ENCODE measurements around the gene GADD45GIP1. TPM values are rescaled to one million over a fixed set of nuclear protein-coding genes. Genes with fewer than 3 reads are reported as not detected.
"Not testable (repeated sequence)": the region's sequence is repeated elsewhere in the genome, so short reads cannot be mapped to it uniquely, and the experiment has no call there.

Gene GADD45GIP1
- polyA plus RNA-seq, 3 donors, result 36.2 to 54.7 (median 42.6) TPM

DNA sequence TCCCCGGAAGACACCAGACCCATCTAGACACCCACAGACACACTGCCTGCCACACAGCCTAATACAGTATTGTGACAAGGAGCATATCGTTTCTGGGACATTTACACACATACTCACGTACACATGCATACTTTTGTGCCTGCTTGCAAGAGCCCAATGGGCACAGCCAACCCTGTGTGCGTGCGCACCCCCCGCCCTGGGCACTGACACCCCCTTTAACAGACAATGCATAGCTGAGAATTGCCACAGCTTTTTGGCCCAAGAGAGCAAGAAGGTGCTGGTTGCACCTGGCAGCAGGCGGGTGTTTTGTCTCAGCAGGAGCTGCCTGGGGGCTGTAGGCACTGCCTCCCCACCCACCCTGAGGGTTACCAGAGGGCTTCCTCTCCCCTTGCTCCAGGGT is 36.5 kb upstream of the GADD45GIP1 start:
- no peak for DNase-seq

DNA sequence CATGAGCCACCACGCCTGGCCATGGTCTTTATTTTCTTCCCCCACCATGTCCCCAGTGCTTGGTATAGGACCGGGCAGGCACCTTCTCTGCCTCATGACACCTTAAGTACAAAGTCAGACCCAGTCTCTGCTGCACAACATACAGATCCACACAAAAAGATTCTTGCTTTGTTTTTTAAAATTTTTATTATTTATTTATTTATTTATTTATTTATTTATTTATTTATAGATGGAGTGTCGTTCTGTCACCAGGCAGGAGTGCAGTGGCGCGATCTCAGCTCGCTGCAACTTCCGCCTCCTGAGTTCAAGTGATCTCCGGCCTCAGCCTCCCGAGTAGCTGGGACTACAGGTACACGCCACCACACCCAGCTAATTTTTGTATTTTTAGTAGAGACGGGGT is 35.7 kb upstream of the GADD45GIP1 start:
- DNase-seq, result no peak

DNA sequence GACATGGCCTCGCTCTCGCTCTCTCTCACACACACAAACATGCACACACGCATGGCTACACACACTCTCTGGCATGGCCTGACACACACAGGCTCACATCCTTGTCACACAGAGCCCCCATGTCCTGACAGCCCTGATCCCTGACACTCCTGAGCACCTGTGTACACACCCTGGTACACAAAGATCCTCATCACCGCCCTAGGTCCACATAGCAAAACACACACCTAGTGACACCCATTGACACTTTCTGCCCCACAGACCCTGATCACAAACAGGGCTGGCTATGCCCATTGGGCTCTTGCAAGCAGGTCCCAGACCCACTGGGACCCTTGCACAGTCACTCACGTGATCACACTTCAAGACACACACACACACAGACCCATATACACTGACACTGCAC is 34.3 kb upstream of the GADD45GIP1 start:
- no peak for DNase-seq

DNA sequence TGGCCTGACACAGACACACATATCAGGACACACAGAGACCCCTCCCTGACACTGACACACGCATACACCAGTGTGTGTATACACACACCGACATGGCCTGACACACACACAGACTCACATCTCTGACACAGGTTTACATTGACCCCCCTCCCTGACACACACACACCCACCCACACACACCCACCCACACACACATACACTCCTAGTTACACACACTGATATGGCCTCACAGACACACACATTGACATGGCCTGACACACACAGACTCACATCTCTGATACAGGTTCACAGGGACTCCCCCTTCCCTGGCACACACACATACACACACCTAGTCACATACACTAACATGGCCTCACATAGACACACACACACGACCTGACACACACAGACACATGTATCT is 33.8 kb upstream of the GADD45GIP1 start:
- DNase-seq, result no peak

DNA sequence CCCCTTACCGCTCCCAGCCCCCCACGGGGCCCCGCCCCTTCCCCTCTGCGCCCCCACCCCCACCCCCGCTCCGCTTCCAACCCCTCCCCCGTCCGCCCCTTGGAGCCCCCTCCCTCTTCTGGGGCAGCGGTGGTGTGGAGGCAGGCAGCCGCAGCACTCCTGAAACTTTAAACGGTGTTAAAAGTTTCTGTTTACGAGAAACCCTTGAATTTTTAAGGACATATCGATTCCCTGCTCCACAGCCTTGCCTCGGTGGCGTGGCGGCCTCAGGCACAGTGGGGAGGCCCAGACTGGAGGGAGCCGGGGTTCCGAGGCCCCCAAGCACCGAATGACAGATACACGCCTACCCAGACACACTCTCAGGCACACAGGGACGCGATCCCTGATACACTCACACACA is 33.4 kb upstream of the GADD45GIP1 start:
- DNase-seq, result no peak

DNA sequence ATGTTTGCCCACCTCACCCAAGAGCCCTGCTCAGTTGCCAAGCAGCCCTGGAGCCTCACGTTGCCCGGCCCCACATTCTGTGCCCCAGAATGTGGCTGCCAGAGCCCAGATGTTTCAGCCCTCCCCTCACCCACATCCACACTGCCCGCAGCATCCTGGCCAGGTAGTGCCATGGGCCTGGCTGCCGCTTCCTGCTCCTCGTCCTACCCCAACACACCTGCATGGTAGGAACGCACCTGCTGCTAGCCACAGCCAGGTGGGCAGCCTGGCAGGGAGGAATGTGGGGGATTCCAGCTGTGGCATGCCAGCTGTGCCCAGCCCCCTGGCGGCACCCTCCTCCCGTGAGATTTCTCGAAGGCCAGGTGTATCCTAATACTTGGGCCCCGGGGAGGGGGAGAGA is 30.8 kb upstream of the GADD45GIP1 start:
- no peak for DNase-seq

DNA sequence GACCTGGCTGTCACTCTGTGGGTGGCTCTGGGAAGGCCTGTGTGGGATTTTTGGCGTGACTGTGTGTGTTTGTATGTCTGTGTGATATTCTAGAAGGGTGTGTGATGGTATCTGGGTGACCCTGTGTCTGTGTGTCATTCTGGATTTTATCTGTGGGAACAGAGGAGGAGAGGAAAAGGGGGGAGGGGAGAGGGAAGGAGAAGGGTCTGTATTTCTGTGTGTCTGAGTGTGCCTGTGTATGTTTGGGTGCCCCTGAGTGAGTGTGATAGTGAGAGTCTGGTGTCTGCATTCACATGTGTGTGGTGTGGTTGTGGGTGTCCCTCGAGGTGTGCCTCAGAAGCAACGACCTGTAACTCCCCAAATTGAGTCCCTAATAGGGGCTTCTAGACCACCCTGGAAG is 30.2 kb upstream of the GADD45GIP1 start:
- no peak for DNase-seq

DNA sequence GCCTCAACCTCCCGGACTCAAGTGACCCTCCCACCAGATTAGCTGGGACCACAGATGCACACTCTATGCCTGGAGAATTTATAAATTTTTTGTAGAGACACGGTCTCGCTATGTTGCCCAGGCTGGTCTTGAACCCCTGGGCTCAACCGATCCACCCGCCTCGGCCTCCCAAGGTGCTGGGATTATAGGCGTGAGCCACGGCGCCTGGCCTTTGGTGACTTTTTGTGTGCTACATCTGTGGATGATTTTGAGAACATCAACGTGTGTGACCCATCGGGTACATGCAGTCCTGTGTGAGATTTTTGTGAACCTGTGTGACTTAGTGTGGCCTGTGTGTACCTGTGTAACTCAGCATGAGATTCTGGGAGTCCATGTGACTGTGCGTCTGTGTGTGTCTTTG is 29.7 kb upstream of the GADD45GIP1 start:
- no peak for DNase-seq

DNA sequence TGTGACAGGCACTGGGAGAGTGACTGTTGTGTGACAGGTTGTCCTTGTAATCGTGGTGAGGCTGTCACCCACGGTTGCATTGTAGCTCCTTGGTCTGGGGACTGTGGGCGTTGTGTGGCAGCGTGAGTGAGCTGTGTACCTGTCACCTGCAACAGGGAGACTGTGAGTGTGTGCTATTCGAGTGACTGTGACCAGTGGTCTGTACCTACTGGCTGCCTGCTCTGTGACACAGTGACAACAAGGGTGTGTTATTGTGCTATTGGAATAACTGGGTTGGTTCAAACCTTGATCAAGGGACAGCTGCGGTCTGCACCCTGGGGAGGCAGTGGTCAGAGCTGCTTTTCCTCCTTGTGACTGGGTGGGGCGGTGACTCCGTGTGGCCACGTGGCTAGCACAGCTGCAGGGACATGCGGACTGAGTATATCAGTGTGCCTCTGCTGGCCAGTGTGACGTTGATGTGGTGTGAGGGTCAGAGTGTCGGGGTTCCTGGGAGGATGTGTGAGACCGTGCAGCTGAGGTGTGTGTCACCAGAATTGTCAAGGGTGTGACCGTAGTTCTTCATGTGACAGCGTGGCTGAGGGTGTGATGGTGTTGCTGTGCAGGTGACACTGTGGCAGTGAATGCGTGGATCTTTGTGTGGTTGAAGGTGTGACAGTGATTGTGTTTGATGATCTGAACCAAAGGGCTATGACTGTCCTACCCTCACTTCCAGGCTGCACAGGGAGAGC is 28.2 kb upstream of the GADD45GIP1 start:
- no peak for DNase-seq

DNA sequence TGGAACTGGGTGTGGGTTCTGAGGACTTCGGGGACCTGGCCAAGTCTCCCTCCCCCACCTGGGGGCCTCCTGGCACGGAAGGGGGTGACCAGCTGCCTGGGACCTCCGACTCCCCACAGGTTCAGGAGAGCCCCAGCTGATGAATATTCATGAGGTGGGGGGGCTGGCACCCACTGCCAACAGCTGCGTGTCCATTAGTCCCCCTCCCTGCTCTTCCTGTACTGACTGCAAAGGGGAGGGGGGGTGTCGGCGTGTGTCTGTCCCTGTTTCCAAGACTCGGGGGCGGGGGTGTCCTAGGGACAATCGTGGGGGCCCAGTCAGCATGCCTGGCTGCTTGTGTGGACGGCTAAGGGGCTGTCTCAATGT is 27.6 kb upstream of the GADD45GIP1 start:
- no peak for DNase-seq

DNA sequence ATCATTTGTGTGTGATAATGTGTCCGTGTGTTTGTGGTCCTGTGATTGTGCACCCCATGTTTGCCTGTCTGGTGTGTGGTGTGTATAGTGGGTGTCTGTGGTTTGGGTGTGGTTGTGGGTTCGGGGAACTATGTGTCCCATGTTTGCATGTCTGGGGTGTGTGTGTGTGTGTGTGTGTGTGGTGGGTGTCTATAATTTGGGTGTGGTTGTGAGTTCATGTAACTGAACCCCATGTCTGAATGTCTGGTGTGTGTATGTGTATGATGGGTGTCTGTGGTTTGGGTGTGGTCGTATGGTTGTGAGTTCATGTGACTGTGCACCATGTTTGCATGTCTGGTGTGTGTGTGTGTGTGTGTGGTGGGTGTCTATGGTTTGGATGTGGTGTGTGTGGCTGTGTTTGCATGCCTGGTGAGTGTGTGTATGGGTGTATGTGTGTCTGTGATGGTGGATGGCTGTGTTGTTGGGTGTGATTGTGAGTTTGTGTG is 27.2 kb upstream of the GADD45GIP1 start:
- DNase-seq, result no peak

DNA sequence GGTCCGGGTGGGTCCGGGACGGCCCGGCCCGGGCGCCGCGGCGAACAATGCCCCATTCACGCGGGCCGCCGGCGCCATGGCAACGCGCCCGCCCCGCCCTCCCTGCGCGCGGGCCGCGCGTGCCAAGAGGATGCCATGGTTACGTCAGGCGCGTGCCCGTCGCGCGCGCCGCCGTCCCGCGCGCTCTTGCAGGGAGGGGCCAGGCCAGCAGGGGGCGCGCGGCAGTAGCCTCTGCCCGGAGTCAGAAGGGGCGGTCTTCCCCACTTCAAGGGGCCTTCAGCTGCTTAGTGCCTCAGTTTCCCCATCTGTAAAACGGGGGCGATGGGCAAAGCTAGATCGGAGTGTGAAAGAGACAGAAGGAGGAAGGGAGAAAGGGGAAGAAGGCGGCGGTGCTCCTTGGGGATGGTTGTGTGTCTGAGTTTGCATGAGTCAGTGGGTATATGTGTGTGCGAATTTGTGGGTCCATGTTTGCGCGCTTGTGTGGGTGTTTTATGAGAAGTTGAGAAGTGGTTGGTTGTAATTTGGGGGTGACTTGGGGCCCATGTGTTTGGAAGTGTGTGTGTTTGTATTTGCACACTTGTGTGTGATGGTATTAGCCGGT is 26.6 kb upstream of the GADD45GIP1 start:
- DNase-seq, result peak; percentile 61

DNA sequence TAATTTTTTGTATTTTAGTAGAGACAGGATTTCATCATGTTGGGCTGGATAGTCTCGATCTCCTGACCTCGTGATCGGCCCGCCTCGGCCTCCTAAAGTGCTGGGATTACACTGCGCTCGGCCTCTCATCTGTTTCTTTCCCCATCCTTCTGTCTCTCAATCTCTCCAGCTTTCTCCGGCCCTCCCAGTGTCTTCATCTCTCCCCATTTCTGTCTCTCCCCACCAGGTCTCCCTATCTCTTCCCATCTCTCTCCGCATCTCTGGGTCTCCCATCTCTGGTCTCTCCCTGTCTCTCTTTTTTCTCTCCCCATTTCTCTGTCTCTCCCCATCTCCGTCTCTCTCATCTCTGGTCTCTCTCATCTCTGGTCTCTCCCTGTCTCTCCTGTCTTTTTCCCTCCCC is 26.1 kb upstream of the GADD45GIP1 start:
- DNase-seq, result no peak

DNA sequence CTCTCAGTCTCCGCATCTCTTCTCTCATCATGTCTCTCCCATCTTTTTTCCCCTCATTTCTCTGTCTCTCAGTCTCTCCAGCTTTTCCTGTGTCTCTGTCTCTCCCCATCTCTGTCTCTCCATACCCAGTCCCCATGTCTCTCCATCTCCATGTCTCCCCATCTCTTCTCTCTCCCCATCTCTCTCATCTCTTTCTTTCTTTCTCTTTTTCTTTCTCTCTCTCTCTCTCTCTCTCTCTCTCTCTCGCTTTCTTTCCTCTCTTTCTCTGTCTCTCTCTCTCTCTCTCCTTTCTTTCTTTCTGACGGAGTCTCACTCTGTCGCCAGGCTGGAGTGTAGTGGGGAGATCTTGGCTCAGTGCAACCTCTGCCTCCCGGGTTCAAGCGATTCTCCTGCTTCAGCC is 25.6 kb upstream of the GADD45GIP1 start:
- DNase-seq, result no peak

DNA sequence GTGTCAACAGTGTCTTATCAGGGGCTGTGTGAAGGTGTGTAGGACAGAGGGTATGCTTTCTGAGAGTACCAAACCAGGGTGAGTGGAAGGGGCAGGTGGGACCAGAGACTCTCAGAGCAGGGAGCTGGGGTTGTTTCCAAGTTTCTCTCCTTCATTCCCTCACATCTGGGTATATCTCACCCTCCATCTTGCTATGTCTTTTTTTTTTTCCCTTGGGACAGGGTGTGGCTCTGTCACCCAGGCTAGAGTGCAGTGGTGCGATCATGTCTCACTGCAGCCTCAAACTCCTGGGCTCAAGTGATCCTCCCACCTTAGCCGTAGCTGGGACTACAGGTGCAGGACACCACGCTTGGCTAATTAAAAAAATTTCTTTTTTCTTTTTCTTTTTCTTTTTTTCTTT is 23.0 kb upstream of the GADD45GIP1 start:
- no peak for DNase-seq

DNA sequence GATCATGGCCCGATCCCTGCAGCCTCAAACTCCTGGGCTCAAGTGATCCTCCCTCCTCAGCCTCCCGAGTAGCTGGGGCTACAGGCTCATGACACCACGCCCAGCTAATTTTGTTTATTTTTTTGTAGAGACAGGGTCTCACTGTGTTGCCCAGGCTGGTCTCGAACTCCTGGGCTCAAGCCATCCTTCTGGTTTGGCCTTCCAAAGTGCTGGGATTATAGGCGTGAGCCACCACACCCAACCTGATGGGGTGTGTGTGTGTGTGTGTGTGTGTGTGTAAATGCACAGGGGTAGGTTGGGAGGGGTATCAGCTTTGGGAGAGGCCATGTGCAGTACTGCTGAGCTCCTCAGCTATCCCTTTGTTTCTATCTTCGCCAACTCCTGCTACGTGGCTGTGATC is 19.1 kb upstream of the GADD45GIP1 start:
- not testable (repeated sequence) for DNase-seq

DNA sequence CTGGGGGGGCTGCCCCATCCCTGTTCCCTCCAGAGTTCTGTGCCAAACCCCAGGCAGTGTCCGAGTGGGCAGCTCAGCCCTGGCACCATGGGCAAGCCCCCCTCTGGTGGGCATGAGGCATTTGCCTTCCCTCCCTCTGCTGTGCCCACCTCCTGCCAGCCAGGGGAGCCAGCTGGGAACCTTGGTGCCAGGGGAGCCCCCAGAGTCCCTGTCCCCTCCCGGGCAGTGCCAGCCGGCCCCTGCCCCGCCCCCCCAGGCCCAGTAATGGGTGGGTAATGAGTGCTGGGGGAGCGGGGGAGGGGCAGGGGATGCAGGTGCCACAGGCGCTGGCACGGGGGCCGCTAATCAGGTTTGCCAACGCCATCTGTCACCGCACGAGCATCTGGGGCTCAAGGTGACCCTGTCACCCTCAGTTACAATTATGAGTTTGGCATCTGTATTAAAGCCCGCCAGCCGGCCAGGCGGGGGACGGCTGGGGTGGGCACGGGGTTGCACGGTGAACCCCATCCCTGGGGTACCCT is 18.3 kb upstream of the GADD45GIP1 start:
- DNase-seq, result no peak

DNA sequence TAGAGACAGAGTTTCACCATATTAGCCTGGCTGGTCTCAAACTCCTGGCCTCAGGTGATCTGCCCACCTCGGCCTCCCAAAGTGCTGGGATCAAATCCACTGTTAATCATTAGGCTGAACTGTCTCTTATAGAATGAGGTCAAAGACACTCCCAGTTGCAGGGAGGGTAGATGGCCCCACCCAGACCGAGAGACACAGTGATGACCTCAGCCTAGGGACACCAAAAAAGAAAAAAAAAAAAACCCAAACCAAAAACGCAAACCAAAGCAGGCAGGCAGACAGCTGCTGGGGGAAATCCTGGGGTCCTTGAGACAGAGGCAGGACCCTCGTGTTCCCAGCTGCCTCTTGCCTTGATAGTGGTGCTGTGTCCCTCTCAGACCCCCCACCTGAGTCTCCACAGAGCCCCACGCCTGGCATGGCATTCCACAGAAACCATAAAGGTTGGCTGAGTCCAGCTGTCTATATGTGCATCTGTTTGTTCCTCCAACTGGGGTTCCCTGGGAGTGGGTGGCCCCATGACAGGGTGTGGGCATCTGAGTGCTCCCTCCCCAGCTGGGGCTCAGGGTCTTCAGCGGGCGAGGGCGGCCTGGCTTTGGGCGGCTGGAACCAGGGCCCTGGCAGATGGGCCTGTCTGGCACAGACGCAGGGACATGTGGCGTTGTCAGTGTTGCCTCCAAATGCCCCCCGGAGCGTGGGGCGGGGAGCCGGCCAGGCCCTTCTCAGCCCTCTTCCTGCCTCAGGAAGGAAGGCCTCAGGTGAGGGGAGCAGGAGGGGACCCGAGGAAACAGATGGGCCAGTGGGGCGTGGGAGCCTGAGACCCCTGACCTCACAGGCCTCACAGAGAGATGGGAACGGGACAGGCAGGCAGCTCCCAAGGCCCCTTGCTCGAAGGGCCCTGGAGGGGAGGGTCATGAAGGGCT is 17.5 kb upstream of the GADD45GIP1 start:
- no peak for DNase-seq

DNA sequence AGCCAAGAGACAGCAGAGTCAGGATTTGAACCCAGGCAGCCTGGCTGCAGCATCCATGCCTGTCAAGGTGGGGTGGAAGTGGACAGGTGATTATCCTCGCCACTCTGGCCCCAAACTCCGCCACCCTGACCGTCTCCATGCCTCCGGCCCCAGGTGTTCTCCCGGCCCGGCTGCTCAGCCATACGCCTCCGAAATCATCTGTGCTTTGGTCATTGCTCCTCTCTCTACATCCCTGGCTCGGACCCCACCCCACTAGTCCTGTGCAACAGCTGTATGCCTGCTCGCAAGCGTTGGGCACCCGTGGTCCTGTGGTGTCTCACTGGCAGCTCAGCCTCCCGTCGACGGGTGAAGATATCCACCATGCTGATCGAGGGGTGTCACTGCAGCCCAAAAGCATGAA is 16.2 kb upstream of the GADD45GIP1 start:
- DNase-seq, result no peak

DNA sequence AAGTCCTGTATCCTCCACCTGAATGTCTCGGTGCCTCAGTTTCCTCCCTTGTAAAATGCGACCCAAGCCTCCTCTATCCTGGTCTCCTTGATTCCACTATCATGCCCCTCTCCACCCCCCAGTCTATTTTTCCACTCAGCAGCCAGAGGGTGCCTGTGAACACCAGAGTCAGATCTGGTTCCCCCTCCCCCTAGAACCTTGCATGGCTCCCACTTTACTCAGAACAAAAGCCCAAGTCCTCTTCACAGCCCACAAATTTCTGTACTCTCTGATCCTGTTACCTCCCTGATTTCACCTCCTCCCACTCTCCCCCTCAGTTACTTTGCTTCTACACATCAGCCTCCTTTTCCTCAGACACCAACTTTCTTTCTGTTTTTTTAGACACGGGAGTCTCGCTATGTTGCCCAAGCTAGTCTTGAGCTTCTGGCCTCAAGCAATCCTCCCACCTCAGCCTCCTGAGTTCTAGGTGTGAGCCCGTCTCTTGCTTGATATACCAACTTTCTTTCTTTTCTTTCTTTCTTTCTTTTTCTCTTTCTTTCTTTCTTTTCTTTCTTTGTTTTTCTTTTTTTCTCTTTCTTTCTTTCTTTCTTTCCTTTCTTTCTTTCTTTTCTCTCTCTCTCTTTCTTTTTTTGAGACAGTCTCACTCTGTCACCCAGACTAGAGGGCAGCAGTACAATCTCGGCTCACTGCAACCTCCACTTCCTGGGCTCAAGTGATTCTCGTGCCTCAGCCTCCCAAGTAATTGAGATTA is 13.2 kb upstream of the GADD45GIP1 start:
- DNase-seq, result no peak

DNA sequence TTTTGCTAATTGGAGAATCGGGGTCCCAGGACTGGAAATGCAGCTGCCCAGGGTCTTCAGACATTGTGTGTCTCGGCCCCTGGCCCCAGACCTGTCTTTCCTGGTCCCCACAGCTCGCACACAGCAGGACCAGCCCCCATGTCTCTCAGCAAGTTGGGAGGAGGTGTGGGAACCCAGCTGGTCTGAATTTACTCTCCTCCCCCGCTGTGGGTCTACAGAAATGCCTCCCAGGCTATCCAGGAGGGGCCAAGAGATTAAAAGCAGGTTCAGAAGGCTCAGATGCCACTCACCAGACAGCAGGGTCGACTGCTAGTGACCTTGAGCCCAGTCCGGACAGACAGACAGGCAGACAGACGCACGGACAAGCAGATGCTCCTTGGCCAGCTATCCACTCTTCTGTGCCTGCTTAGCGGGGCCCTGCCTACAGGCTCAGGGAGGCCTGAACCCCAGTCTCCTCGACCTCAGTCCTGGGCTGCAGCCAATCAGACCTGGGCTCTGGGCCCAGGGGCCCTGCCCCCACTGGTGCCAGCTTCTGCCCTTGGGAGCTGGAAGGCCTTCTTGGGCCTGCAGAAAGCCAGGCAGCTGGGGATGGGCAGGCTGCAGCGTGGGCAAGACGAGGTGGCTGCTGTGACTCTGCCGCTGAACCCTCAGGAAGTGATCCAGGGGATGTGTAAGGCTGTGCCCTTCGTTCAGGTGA is 12.4 kb upstream of the GADD45GIP1 start, which contains the start of gene DAND5:
Gene DAND5, plus strand, starts transcription at position 285 of the 697 bp plus-strand sequence. Its CDS starts 85 bp downstream, at position 370.
- DNase-seq, result no peak

Data from renal pelvis (tissue), 4 donors.